RKO (cell line): ENCODE data around the gene KDM4B.

Source experiments
- DNase-seq: peaks from one replicate; pipeline ENCODE4 v3.0.0-alpha.2; 2016; ENCODE audit warnings: low spot score

KDM4B gene

GRCh38 chr19:5122671-5123409 lies 153.9 kb downstream of the KDM4B start:
- DNase-seq = no peak

GRCh38 chr19:5123646-5124045 lies 154.7 kb downstream of the KDM4B start:
- no peak for DNase-seq

DNA sequence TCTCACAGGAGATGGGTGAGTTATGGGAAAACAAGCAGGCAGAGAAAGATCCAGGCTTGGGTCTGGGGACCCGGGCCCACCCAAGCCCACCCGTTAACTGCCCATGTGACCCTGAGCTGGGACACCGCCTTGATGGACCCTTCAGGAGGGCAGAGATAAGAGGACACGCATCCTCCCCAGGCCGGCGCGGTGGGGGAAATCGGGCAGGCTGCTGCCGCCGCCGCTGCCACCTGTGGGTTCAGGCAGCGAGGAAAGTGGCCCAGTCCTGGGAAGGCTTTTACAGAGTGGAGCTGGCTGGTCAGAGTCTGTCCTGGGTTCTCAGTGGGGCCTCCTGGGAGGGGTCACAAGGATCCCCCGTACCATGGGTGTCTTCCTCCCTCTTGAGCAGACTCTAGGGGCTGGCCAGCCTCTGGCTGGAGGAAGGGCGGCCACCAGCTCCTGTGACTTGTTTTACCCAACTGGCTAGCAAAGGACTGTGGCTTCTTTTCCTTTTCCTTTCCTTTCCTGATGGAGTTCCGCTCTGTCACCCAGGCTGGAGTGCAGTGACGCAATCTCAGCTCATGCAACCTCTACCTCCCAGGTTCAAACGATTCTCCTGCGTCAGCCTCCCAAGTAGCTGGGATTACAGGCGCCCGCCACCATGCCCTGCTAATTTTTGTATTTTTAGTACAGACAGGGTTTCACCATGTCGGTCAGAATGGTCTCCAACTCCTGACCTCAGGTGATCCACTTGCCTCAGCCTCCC lies 155.4 kb downstream of the KDM4B start:
- no peak for DNase-seq

- no peak for DNase-seq
These were observed 156.5 kb downstream of the KDM4B start for GRCh38 chr19:5125376-5125775.

GRCh38 chr19:5125797-5126497 lies 157.0 kb downstream of the KDM4B start:
- DNase-seq = no peak

GRCh38 chr19:5126498-5127223 lies 157.7 kb downstream of the KDM4B start:
- no peak for DNase-seq

DNA sequence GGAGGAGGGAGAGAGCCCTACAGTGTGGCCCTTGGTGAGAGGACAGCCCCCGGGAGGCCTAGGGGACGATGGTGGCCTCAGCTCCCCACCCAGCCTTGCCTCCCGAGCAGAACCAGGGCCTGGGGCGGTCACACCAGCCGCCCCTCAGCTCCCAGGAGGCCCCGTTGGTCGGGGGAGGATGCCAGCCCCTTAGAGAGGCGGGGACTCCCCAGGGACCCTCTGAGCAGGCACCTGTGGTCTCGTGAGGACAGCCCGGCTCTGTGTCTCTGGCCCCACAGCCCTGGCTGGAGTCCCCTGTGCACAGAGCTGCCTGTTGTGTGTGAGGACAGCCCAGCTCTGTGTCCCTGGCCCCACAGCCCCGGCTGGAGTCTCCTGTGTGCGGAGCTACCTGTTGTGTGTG lies 158.8 kb downstream of the KDM4B start:
- no peak for DNase-seq

GRCh38 chr19:5128251-5128935 lies 159.5 kb downstream of the KDM4B start:
- no peak for DNase-seq

DNA sequence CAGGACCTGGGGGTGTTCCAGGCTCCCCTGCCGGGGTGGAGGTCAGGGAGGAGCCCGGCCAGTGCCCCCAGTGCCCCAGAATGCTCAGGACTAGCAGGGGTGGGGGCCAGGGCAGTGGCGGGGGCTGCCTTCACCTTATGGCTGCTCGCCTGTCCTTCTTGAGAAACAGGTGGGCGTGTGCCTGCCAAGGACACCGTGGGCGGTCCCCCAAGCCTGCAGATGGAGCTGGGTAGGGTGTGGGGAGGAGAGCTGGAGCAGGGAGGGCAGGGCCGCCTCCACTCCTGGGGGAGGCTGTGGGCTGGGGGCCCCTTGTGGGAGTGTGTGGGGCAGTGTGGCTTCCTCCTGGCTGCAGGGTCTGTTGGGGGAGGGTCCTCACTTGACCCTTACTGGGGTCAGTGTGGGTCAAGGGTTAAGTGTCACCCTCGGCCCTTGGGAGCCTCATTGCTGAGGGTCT lies 160.1 kb downstream of the KDM4B start:
- no peak for DNase-seq

DNA sequence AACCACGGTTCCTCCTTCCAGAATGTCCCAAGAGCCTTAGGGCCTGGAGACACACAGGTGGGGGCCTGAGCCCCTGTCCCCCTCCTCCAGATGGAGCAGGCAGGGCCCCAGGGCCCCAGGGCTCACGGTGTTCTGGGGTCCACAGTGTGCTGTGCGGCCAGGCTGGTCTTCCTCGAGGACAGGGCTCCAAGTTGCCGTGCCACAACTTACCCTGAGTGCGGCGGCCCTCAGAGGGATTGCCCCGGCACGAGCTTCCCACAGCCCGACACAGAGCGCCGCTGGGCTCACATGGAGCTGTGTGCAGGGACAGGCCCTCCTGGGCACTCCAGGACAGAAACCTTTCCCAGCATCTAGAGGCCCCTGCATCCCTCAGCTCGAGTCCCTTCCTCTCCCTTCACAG lies 160.8 kb downstream of the KDM4B start:
- no peak for DNase-seq

DNA sequence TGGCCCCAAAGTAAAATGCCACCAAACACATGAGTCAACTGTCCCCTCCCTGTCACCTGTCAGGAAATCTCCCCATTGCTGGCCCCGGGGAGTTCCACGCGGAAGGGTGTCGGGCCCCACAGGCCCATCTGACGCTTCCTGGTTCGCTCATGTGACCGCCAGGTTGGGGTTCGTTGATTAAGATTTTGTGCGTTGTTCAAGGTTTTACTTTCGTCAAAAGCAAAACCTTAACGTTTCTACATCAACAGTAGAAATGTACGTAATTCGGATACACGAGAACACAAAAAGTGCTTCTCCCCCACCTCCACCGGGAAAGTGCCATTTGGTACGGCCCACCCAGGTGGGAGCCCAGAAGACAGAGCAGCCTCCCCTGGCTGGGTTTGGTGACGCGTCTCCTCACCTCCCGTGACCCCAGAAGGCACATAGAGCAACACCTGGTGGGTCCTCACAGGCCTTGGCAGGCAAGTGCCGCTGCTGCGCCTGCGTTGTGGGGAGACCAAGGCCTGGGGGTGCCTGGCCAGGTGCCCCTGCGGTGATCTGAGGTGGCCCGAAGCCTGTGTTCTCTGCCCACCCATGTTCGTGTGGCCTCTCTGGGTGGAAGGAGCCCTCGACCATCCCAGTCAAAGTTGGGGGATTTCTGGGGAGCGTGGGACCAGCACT lies 161.6 kb downstream of the KDM4B start:
- DNase-seq = no peak

DNA sequence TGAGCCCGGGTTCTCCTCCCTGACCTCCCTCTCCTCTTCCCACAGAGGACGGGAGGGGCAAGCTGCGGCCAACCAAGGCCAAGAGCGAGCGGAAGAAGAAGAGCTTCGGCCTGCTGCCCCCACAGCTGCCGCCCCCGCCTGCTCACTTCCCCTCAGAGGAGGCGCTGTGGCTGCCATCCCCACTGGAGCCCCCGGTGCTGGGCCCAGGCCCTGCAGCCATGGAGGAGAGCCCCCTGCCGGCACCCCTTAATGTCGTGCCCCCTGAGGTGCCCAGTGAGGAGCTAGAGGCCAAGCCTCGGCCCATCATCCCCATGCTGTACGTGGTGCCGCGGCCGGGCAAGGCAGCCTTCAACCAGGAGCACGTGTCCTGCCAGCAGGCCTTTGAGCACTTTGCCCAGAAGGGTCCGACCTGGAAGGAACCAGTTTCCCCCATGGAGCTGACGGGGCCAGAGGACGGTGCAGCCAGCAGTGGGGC lies 162.2 kb downstream of the KDM4B start:
- no peak for DNase-seq

GRCh38 chr19:5131506-5132205 lies 162.7 kb downstream of the KDM4B start:
- DNase-seq = no peak

GRCh38 chr19:5132206-5132560 lies 163.3 kb downstream of the KDM4B start:
- DNase-seq = no peak

DNA sequence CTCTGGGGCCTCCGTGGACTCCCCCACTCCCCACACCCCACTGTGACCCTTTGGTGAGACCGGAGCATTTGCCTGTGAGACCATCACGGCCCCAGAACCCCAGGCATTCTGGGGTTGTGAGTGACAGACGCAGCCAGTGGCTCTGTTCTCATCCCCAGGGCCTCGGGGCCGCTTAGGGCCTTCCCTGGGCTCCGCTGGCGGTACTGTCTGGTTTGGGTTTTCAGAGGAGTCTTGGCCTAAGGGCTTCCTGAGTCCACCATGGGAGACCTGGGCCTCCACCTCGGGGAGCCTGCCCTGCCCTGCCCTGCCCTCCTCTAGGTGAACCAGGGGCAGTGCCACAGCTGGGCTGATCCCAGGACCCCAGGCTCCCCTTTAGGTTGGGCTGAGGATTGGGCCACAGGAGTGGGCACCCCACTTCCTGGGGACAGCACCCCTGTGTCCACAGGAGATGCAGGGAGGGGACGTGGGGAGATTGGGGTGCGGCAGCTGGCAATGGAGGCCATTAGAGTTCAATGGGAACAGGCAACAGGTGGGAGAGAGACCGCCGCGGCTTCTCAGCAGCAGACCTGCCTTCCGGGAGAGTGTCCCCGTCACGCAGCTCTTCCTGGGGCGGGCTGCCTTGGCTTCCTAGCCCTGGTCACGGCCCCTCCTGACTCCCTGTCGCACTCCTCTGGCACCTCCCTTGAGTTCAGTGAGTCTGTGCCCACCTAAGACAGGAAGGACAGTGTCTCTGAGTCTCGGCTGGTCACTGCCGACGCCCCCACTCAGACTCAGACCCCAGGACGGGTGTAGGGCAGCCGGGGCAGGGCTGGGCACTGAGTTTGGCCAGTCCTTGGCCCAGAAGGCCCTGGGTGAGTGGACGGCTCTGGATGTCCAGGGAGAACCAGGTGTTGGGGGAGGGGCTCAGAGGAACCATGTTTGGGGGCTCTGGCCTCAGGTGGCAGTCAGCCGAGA lies 164.1 kb downstream of the KDM4B start:
- no peak for DNase-seq

GRCh38 chr19:5133986-5134595 lies 165.2 kb downstream of the KDM4B start:
- DNase-seq = no peak

DNA sequence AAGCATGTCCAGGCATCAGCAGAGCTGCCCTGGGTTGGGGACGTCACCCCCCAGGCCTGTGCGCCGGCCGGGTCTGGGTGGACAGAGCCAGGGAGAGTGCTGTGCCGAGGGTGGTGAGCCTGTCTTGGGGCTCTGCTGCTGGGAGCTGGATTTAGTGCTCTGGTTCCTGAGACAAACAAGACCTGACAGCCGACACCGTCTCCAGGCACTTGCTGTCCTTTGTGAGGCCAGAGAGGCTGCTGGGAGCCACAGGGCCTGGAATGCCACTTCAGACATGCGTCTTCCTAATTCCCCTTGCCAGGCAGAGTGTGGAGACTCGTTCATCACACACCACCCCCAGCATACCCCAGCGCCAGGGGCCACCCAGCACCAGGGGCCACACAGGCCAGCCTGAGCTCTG lies 165.8 kb downstream of the KDM4B start:
- DNase-seq = no peak

GRCh38 chr19:5136073-5136855 lies 167.4 kb downstream of the KDM4B start:
- DNase-seq = no peak
